Measurements from ENCODE around the gene KDM2B. TPM values are rescaled to one million over a fixed set of nuclear protein-coding genes. Genes with fewer than 3 reads are reported as not detected.

KDM2B gene
- total RNA-seq, 1 experiment from 2014 or later, result 45.1 TPM

- H3K4me3 ChIP-seq, result no peak overlapping the region
- no peak overlapping the region for H2AFZ ChIP-seq
- no peaks in the 10 kb centered on the region for H3K9me2 ChIP-seq (ENCODE audit: insufficient read depth)
- ChIA-PET POLR2A (ENCODE audit: unreplicated experiment) (no interaction called here), CTCF (no interaction called here)
- intact Hi-C loops (cut with micrococcal nuclease; ENCODE audit: unreplicated experiment), result no loop called here
- TF ChIP-seq CTCF (conservative IDR thresholded peaks at IDR 0.05) (no peak), EZH2 (IDR thresholded peaks at IDR 0.05; ENCODE audit: low read depth) (no peak)
- DNase-seq, result no peak
- H3F3A ChIP-seq (ENCODE audit: insufficient read depth, low read depth), result no peaks in the 10 kb centered on the region
- no peaks in the 10 kb centered on the region for H3K27me3 ChIP-seq (ENCODE audit: insufficient read depth, low read depth)
- no TSS peak for BruUV-seq (replicated peaks)
- no peak overlapping the region for H3K27ac ChIP-seq
- peaks cover 11% of the 10 kb centered on the region for H3K4me1 ChIP-seq (replicated peaks; ENCODE audit: insufficient read depth)
- no peaks in the 10 kb centered on the region for H3K9me3 ChIP-seq (ENCODE audit: insufficient read depth, low read depth)
- no peaks in the 10 kb centered on the region for H4K20me1 ChIP-seq (ENCODE audit: insufficient read depth)
- H3K36me3 ChIP-seq (ENCODE audit: low read depth), result no peaks in the 10 kb centered on the region
- H3K4me2 ChIP-seq, result no peak overlapping the region
- H3K79me2 ChIP-seq (ENCODE audit: low read depth), result no peaks in the 10 kb centered on the region
Measured at GRCh38 chr12:121570467-121571283, 10.1 kb downstream of the KDM2B start.

GRCh38 chr12:121568971-121569751 lies 11.7 kb downstream of the KDM2B start:
- Histone ChIP-seq H2AFZ (no peak overlapping the region), H3K36me3 (ENCODE audit: low read depth) (no peaks in the 10 kb centered on the region), H3K79me2 (ENCODE audit: low read depth) (no peaks in the 10 kb centered on the region), H3K27me3 (ENCODE audit: insufficient read depth, low read depth) (no peaks in the 10 kb centered on the region), H3K9me3 (ENCODE audit: insufficient read depth, low read depth) (no peaks in the 10 kb centered on the region), H3F3A (ENCODE audit: insufficient read depth, low read depth) (peaks cover 5% of the 10 kb centered on the region; the same call in 1 of the 2 replicates), H3K9me2 (ENCODE audit: insufficient read depth) (no peaks in the 10 kb centered on the region), H3K4me3 (no peak overlapping the region), H3K27ac (no peak overlapping the region), H3K4me1 (replicated peaks; ENCODE audit: insufficient read depth) (no peaks in the 10 kb centered on the region), H4K20me1 (ENCODE audit: insufficient read depth) (no peaks in the 10 kb centered on the region), H3K4me2 (no peak overlapping the region)
- intact Hi-C loops (cut with micrococcal nuclease; ENCODE audit: unreplicated experiment), result no loop called here
- POLR2A ChIA-PET (ENCODE audit: unreplicated experiment), result no interaction called here
- no peak for DNase-seq
- TF ChIP-seq CTCF (conservative IDR thresholded peaks at IDR 0.05) (no peak), EZH2 (IDR thresholded peaks at IDR 0.05; ENCODE audit: low read depth) (no peak)
- CTCF ChIA-PET, result interaction anchor here (0.5 kb wide), 1 partner anchor 198 kb away, joined by 5 read pairs; no protein-coding TSS in a partner anchor
- BruUV-seq (replicated peaks), result no TSS peak

GRCh38 chr12:121568518-121568917 lies 12.3 kb downstream of the KDM2B start:
- no peak overlapping the region for H3K27ac ChIP-seq
- H3K4me3 ChIP-seq, result no peak overlapping the region
- H2AFZ ChIP-seq, result no peak overlapping the region
- H3K4me1 ChIP-seq (replicated peaks; ENCODE audit: insufficient read depth), result no peaks in the 10 kb centered on the region
- no peaks in the 10 kb centered on the region for H3K79me2 ChIP-seq (ENCODE audit: low read depth)
- ChIA-PET POLR2A (ENCODE audit: unreplicated experiment) (no interaction called here), CTCF (interaction anchor here (0.5 kb wide), 1 partner anchor 199 kb away, joined by 5 read pairs; no protein-coding TSS in a partner anchor)
- H3K36me3 ChIP-seq (ENCODE audit: low read depth), result no peaks in the 10 kb centered on the region
- no peaks in the 10 kb centered on the region for H3K9me2 ChIP-seq (ENCODE audit: insufficient read depth)
- H4K20me1 ChIP-seq (ENCODE audit: insufficient read depth), result no peaks in the 10 kb centered on the region
- peaks cover 5% of the 10 kb centered on the region; the same call in 1 of the 2 replicates for H3F3A ChIP-seq (ENCODE audit: insufficient read depth, low read depth)
- no peaks in the 10 kb centered on the region for H3K27me3 ChIP-seq (ENCODE audit: insufficient read depth, low read depth)
- no peak overlapping the region for H3K4me2 ChIP-seq
- no TSS peak for BruUV-seq (replicated peaks)
- TF ChIP-seq CTCF (conservative IDR thresholded peaks at IDR 0.05) (no peak), EZH2 (IDR thresholded peaks at IDR 0.05; ENCODE audit: low read depth) (no peak)
- DNase-seq, result no peak
- intact Hi-C loops (cut with micrococcal nuclease; ENCODE audit: unreplicated experiment), result no loop called here
- H3K9me3 ChIP-seq (ENCODE audit: insufficient read depth, low read depth), result no peaks in the 10 kb centered on the region
